ENCODE results near the gene SP7. TPM values are rescaled to one million over a fixed set of nuclear protein-coding genes. Genes with fewer than 3 reads are reported as not detected.
A peak's percentile ranks its signal among the peaks of the same experiment; 100 is the strongest.

SP7 gene
- 0.27 to 0.62 TPM (median 0.47 TPM) in 3 replicates for total RNA-seq

DNA sequence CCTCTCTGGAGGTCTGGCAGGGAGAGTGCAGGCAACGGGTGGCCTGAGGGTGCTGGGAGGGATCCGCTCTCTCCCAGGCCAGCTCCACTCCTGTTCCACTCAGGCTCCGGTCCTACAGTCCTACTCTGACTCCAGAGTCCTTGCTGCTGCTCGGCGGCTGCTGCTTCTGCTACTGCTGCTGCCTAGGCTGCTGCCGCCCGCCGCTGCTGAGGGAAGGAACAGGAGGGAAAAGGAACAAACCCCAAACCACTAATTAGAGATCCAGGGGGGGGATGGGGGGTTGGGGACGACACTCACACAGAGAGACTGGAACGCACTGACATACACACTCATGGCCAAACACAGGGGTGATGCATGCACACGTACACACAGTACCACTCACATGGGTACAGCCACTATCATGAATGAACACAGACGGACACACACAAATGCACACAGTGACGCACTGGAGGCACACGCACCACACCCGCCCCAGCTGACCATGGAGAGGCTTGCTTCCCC, at the start of gene SP7:
Gene SP7 (minus strand): TSS at position 174 of the 501 bp plus-strand sequence. CDS start 708 bp downstream, outside the sequence.
- Mint-ChIP-seq H3K27me3 (ENCODE audit: low read depth) (peaks cover 42% of the 10 kb centered on the region), H3K36me3 (no peaks in the 10 kb centered on the region), H3K4me1 (peaks cover 11% of the 10 kb centered on the region), H3K27ac (no peak within 1 kb of the TSS), H3K4me3 (no peak within 1 kb of the TSS), H3K9me3 (no peaks in the 10 kb centered on the region)
- DNase-seq (ENCODE audit: low spot score in 2 of 2, unreplicated experiment in 2 of 2): no peak
- TF ChIP-seq, protein P1, sequence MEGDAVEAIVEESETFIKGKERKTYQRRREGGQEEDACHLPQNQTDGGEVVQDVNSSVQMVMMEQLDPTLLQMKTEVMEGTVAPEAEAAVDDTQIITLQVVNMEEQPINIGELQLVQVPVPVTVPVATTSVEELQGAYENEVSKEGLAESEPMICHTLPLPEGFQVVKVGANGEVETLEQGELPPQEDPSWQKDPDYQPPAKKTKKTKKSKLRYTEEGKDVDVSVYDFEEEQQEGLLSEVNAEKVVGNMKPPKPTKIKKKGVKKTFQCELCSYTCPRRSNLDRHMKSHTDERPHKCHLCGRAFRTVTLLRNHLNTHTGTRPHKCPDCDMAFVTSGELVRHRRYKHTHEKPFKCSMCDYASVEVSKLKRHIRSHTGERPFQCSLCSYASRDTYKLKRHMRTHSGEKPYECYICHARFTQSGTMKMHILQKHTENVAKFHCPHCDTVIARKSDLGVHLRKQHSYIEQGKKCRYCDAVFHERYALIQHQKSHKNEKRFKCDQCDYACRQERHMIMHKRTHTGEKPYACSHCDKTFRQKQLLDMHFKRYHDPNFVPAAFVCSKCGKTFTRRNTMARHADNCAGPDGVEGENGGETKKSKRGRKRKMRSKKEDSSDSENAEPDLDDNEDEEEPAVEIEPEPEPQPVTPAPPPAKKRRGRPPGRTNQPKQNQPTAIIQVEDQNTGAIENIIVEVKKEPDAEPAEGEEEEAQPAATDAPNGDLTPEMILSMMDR (IDR thresholded peaks at IDR 0.05; ENCODE audit: unreplicated experiment): no peak

DNA sequence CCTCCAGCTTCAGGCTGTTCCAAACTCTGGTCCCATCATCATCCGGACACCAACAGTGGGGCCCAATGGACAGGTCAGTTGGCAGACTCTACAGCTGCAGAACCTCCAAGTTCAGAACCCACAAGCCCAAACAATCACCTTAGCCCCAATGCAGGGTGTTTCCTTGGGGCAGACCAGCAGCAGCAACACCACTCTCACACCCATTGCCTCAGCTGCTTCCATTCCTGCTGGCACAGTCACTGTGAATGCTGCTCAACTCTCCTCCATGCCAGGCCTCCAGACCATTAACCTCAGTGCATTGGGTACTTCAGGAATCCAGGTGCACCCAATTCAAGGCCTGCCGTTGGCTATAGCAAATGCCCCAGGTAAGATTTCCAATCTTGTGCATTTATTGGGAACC, 47.1 kb upstream of the SP7 start:
- TF ChIP-seq, protein P1 (IDR thresholded peaks at IDR 0.05; ENCODE audit: unreplicated experiment): no peak
- Mint-ChIP-seq H3K27me3 (ENCODE audit: low read depth) (no peaks in the 10 kb centered on the region), H3K36me3 (peaks cover 18% of the 10 kb centered on the region), H3K4me3 (peak overlapping the region; percentile 93), H3K9me3 (no peaks in the 10 kb centered on the region), H3K4me1 (peaks cover 56% of the 10 kb centered on the region), H3K27ac (peak overlapping the region; percentile 60)
- DNase-seq (ENCODE audit: low spot score in 2 of 2, unreplicated experiment in 2 of 2): no peak

GRCh38 chr12:53381731-53382630, 45.8 kb upstream of the SP7 start:
- no peaks in the 10 kb centered on the region for H3K27me3 Mint-ChIP-seq (ENCODE audit: low read depth)
- peak overlapping the region; percentile 100 for H3K27ac Mint-ChIP-seq
- DNase-seq (ENCODE audit: low spot score in 2 of 2, unreplicated experiment in 2 of 2): no peak
- TF ChIP-seq, protein P1 (IDR thresholded peaks at IDR 0.05; ENCODE audit: unreplicated experiment): peak; percentile 12
- no peaks in the 10 kb centered on the region for H3K9me3 Mint-ChIP-seq
- H3K4me1 Mint-ChIP-seq: peaks cover 45% of the 10 kb centered on the region
- peaks cover 14% of the 10 kb centered on the region for H3K36me3 Mint-ChIP-seq
- peak overlapping the region; percentile 93 for H3K4me3 Mint-ChIP-seq

DNA sequence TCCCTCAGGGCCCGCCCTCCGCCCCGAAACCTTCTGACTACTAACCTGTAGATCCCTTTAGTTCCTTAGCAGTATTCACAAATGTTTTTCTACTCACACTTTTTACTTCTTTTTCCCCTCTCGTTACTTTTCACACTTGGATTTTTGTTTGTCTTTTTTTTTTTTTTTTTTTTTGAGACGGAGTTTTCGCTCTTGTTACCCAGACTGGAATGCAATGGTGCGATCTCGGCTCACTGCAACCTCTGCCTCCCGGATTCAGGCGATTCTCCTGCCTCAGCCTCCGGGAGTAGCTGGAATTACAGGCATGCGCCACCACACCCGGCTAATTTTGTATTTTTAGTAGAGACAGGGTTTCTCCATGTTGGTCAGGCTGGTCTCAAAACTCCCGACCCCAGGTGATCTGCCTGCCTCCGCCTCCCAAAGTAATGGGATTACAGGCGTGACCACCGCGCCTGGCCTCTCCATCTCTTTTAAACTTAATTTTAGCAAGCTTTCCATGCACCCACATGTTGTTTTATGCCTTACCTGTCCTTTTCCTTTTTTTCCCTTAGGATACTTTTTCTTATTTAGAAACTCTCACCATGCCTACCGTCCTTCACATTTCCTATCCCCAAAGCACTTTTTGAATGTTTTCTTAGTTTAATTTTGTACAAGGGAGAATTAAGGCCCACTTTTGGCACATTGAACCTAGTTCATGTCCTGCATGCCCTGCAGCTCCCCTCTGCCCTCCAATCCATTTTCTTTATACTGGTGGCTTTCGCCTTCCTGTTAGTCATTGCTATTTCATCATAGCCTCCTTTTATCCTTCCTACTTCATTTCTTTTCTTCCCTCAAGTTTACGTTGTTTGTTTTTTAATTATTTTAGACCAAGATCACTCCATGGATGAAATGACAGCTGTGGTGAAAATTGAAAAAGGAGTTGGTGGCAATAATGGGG, 44.9 kb upstream of the SP7 start:
- peak in 1 of 2 experiments; percentile 58 for DNase-seq (ENCODE audit: low spot score in 2 of 2, unreplicated experiment in 2 of 2)
- Mint-ChIP-seq H3K36me3 (peaks cover 12% of the 10 kb centered on the region), H3K4me1 (peaks cover 37% of the 10 kb centered on the region), H3K27me3 (ENCODE audit: low read depth) (no peaks in the 10 kb centered on the region), H3K9me3 (no peaks in the 10 kb centered on the region), H3K27ac (peak overlapping the region; percentile 100), H3K4me3 (peak overlapping the region; percentile 93)
- TF ChIP-seq, protein P1 (IDR thresholded peaks at IDR 0.05; ENCODE audit: unreplicated experiment): no peak

DNA sequence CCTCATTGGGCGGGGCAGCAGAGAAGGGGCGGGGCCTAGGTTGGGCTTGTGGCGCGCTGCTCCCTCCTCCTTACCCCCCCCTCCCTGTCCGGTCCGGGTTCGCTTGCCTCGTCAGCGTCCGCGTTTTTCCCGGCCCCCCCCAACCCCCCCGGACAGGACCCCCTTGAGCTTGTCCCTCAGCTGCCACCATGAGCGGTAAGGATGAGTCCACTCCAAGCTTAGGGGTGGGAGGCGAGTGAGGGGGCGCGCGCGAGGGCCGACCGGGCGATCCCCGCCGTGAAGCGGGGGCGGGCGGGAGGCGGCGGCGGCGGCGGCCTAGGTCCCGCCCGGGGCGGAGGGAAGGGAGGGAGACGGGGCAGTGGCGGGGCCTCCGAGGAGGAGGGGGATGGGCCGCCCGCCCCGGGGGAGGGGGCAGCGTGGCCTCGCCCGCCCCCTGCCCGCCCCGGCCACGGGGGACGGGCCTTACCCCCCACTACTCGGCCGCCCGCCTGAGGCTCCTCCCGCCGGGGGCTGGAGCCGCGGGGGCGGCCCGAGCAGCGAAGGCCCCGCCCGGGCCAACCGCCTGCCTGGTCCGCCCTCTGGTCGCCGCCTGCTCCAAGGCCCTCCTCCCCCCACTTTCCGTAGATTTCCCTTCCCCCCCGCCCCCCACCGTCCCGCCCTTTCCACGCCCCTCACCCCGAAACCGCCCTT, 44.1 kb upstream of the SP7 start, which contains the start of gene SP1:
Gene SP1 (plus strand): TSS at position 73 of the 690 bp plus-strand sequence. CDS start 116 bp downstream, at position 189.
- H3K36me3 Mint-ChIP-seq: peaks cover 10% of the 10 kb centered on the region
- peak; percentile 74 to 98 for DNase-seq (ENCODE audit: low spot score in 2 of 2, unreplicated experiment in 2 of 2)
- H3K27ac Mint-ChIP-seq: peak within 1 kb of the TSS; percentile 100
- peak within 1 kb of the TSS; percentile 93 for H3K4me3 Mint-ChIP-seq
- H3K9me3 Mint-ChIP-seq: no peaks in the 10 kb centered on the region
- H3K4me1 Mint-ChIP-seq: peaks cover 34% of the 10 kb centered on the region
- H3K27me3 Mint-ChIP-seq (ENCODE audit: low read depth): no peaks in the 10 kb centered on the region
- TF ChIP-seq, protein P1 (IDR thresholded peaks at IDR 0.05; ENCODE audit: unreplicated experiment): no peak

Measured in mesothelial cell of epicardium (in vitro differentiated cells).